GM20431 (cell line): Measurements from ENCODE around the gene ABCC3.
"Not testable (repeated sequence)": the region's sequence is repeated elsewhere in the genome, so short reads cannot be mapped to it uniquely, and the experiment has no call there.

Experiments
- in situ Hi-C: fragments of 300-500 bp; cut with MseI, MboI; formaldehyde crosslinking; loops from one replicate; pipeline ENCODE4 v1.15.0; 2020; ENCODE audit warnings: low sequenced_read_pairs; ENCODE audit not compliant: unreplicated experiment

Gene ABCC3

DNA sequence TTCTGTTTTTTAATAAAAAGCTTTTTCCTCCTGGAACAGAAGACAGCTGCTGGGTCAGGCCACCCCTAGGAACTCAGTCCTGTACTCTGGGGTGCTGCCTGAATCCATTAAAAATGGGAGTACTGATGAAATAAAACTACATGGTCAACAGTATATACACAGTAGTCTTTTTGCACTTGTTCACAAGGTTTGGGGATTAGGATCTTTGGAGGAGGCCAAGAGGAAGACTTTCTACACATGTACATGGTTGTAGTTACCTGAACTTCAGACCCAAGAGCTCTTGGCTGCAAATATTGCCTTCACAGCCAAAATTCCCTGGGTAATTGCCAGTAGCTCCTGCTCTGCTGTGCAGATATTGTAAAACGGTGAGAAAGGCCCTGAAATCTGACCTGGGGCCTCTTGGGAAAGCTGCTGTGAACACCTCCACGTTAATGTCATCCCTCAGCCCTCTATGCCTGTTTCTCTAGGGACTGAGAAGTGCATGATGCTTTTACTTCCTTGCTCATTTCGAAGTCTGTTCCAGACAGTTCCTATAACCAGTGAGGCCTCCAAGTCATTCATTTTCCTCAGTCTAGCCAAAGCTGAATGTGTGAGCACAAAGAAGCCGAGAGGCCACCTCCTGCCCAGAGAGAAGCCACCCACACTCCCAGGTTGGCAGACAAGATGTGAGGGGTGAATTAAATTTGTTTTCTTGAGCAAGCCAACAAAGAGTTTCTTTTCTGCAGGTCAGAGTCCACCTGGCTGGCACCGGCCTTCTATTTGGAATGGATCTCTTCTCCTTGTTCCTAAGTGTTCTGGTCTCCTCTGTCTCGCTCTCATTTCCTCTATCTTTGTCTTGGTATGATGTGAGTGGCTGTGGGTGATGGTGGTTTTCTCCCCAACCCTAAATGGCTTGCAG is 57.1 kb downstream of the ABCC3 start:
- in situ Hi-C loops: no loop called here

DNA sequence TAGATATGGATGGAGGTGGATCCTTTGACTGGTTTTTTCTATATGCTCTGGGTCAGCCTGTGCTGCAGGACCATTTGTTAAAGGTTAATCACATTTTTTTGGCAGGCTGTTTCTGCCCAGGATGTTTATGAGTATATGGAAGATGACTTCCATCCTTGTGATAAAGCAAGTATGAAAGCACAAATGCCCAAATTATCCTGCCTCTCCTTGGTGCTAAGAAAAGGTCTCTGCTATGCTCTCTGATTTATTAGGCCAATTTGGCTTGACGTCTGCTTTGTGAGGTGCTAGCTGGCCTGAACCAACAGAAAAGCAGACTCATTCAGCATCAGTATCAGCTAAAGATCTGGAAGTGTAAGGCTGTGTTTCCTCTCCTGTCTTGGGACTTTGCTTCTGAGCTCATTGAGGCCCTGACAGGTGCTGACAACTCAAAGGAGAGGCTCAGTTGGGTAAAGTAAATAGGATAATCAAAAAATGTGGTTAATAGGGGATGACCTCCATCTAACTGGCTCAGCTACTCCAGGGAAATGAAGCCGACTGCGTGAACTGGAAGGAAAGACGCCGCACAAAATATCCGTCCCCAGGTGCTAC is 57.9 kb downstream of the ABCC3 start:
- in situ Hi-C loops: no loop called here

DNA sequence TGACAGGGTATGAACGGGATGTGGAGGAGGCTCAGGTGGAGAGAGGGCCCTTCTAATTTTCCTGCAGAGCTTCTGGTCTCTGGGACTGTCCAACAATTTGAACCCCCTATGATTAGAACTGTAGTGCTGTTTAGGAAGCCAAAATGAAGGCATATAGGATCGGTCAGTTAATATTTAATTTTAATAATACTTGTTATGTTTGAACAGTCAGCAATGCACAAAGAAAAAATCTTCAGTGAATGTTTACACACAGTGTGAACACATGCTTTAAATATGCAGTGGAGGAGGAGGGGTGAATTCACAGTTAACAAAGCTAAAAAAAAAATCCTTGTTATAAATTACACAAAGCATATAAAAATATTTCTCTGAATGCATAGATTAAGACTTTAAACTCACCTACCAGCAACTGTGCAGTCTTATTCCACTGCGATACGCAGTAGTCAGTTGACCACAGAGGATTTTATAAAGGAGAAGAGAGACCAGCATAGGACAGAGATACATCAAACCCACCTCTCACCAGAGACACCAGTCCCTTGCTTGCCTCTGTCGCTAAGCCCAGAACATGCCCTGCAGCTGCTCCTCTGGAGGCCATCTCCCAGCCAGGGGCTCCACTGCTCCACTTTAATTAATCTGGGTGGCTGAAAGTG is 58.5 kb downstream of the ABCC3 start:
- in situ Hi-C loops: no loop called here

DNA sequence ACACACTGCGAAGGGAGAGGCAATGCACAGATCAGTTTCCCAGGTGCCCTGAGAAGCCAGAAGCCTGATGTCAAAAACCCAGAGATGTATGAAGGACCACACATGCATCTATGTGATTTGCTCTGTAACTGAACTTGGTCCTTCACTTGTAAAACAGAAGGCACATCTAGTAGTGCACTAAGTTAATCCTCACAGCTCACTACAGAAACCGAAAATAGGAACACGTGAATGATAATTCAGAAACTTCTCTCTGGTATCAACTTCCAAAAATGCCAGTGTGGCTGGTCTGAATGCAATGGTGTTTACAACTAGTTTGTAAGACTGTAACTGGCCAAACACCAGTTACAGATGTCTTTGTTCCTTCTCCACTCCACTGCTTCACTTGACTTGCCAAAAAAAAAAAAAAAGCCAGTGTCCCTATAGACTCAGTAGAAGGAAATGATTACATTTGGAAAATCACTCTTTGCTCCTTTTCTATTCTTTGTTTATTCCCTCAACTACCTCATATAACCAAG is 61.7 kb downstream of the ABCC3 start:
- in situ Hi-C loops: no loop called here

DNA sequence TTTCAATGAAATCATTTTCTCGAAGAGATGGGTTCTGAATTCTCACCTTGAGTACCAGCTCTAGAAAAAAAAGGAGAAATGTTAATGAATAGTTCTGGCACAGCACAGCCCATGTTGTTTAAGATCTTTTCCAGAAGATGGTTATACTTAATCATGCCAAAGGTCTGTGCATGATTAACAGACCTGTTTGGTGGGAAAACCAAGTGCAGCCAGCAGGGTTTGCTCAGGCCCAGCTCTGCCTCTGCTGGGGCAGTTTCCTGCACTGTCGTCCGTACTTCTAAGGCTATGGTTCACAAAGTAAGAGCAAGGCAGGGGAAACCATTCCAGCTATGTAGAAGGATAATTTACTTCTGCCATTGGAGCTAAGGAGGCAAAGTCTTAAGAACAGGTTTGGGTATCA is 62.4 kb downstream of the ABCC3 start:
- in situ Hi-C loops: no loop called here

DNA sequence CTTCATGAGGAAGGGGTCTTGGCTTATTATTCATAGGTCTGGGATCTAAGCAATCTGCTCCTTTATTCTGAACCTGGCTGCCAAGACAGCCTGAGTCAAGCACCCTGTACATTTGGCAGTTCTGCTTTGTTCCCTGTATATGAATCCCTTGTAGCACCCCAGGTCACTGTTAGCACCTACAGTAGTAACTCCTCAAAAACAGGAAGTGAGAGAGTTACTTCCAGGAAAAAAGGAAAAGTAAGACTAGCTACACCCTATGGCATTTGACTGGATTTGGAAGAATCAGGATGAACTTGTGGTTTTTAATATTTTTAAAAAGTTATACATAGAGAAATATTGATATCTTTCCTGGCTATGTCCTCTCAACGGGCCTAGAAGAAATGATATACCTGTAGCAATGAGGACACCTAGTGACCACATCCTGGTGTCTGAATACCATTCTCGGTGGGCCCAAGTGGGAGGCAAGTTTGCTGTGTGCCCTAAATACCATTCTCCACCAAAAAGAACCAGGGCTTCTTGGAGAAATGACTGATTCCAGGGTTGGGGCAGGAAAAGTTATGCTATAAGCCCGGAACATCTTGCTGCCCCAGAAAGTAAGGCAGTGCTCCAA is 63.1 kb downstream of the ABCC3 start:
- in situ Hi-C loops: no loop called here

DNA sequence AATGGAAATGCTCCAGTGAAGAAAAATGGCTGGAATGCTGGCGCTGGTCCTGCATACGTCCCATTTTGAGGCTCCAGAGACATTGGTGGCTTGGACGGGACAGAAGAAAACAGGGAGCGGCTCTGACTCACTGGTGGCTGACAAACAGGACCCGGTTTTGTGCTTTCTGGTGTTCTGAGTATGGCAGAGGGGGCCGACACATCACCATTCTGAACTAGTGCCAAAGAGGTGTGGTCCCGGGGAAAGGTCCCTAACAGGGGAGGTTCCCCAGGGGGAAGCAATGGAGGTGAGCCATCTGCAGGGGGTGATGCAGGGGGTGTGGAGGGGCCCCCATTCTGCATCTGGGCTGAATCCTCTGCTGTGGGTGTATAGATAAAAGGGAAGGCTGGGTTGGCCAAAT is 64.7 kb downstream of the ABCC3 start:
- in situ Hi-C loops: no loop called here

DNA sequence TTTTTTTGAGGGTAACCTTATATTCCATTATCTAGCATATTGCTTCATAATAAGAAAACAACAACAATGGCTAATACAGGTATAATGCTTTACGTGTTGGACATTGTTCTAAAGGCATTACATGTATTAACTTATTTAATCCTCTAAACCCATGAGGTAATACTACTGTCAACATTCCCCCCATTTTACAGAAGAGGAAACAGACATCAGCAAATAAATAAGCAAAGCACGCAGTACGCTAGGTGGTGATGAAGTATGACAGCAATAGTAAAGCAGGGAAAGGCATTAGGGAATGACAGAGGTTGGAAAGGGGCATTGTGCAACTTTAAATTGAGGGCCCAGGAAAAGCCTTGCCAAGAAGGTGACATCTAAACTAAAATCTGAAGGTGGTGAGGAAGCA is 68.5 kb downstream of the ABCC3 start:
- in situ Hi-C loops: no loop called here

DNA sequence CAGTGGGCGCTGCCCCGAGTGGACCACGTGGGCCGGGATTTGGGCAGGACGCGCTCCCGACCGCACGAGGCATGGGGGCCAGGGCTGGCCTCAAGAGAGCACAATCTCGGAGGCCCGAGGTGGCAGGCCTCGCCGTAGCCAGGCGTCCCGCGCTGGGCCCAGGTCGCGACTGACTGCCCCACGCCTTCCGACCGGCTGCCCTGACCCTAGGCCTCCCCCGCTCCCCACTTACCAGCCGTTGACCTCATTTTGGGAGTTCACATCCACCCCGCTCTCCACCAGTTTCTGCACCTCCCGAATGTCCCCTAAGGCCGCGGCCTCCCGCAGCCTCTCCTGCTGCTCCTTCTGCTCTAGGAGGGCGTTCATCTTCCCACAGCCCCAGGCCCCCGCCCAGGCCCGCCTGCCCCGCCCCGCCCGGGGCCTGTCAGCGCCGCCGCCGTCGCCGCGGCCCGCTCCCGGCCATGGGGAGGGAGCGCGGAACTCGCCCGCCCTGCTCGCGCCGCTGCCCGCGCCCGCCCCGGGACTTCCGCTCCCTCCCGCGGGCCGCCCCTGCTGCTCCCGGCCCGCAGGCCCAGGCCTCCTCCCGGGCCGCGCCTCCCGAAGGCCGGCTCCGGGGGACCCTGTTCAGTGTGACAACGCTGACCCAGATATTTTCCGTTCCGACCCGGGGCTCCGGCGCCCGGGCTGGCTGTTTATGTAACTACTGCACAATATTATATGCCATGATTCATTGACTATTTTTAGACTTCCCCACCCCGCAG is 72.8 kb downstream of the ABCC3 start, which contains the start of gene ANKRD40:
ANKRD40 (minus strand) TSS at position 626 of the 761 bp plus-strand sequence; CDS start at position 366, 260 bp downstream.
- in situ Hi-C loops: no loop called here

DNA sequence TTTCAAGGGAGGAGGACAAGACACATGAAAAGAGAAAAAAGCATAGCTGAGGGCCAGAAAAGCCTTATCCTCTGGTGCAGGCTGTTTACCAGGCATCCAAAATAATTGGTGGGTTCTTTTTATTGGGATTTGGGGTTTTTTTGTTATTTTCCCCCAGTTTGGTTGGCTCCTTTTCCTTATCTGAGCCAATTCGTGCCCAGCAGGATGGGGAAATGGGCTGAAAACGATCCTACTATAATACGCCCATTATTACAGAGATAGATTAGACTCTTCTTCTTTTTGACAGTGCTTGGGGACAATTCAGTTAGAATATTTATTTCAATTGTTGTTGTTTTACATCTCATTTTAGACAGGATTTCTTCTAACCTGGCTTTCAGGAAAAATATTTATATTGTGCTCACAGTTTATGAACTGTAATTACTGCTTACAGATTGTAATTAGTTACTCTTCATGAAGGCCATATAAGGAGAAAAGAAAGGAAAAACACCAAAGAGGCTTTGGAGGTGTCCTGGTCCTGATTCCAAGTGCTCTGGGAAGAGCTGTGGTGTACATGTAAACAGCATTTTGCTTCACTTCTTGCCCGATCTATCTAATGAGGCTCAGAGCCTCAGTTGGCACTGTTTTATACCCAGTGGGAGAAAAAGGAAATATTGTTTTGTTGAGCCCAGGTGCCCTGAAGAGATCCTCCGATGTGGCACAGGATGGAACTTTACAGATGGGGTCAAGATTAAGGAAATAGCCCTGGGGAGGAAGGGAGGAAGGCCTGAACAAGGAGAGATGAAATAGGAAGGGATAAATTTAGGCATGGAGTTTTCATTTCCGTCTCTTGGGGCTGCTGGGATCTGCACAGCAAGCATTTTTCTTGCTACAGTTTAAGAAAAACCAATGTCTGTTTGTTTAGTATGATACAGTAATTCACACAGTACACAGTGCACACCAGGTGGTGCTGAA is 73.6 kb downstream of the ABCC3 start:
- in situ Hi-C loops: no loop called here

DNA sequence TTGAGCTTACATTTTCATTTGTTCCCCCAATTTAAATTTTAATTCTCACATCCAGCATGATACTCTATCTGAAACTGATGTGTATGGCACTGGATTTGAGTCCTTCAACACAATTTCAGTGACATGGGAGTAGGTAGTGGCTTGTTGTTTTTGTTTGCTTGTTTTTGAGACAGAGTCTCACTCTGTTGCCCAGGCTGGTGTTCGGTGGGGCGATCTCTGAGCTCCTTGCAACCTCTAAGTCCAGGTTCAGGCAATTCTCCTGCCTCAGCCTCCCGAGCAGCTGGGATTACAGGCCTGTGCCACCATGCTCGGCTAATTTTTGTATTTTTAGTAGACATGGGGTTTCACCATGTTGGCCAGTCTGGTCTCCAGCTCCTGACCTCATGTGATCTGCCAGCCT is 74.4 kb downstream of the ABCC3 start:
- in situ Hi-C loops: not testable (repeated sequence)

DNA sequence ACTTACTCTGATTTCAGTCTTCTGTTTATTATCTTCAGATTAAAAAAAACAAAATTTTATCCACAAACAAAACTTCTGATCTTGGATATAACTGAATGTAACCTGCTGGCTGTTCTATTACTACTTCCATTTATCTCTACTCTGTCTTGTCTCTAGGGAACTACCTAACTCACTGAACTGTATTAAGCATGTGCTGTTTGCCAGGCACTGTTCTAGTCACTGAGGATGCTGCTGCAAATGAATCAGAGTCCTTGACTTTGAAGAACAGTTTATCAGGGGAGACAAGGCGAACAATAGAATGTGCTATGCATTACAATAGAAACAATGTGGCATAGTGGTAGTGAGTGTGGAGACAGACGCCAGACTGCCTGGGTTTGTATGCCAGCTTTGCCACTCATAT is 75.3 kb downstream of the ABCC3 start:
- in situ Hi-C loops: no loop called here

DNA sequence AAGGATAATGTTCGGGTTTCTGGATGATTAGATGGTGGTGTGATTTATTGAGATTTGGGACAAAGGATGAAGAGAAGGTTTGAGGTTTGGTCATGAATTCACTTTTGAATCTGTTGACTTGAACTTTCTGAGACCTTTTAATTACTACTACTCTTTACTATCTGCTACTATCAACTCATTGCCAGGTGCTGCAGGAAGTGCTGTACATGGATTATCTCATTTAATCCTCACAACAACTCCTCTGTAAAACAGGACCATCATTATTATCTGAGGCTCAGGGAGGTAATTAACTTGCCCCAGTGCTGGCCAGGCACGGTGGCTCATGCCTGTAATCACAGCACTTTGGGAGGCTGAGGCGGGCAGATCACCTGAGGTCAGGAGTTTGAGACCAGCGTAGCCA is 76.0 kb downstream of the ABCC3 start:
- in situ Hi-C loops: no loop called here

DNA sequence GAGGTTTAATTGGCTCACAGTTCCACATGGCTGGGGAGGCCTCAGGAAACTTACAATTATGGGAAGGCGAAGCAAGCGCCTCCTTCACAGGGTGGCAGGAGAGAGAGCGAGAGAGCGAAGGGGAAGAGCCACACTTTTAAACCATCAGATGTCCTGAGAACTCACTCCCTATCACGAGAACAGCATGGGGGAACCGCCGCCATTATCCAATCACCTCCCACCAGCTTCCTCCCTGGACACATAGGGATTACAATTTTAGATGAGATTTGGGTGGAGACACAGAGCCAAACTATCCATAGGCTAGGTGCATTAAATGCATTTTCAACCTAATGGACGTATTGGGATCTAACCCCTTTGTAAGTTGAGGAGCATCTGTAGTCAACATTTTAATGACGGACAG is 78.0 kb downstream of the ABCC3 start:
- in situ Hi-C loops: no loop called here

DNA sequence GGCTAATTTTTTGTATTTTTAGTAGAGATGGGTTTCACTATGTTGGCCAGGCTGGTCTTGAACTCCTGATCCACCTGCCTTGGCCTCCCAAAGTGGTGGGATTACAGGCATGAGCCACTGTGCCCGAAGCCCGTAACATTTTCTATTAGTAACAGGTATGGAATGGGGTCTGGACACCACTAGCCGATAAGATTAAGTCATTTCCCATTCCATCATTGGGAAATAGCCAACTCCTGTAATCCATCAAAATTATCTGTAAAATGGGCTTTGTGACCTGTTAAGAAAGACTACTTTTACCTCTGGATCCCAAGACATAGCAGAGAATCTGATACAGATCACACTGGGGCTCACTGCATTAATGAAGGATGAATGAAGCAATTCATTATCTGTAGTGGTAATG is 80.8 kb downstream of the ABCC3 start:
- in situ Hi-C loops: no loop called here

DNA sequence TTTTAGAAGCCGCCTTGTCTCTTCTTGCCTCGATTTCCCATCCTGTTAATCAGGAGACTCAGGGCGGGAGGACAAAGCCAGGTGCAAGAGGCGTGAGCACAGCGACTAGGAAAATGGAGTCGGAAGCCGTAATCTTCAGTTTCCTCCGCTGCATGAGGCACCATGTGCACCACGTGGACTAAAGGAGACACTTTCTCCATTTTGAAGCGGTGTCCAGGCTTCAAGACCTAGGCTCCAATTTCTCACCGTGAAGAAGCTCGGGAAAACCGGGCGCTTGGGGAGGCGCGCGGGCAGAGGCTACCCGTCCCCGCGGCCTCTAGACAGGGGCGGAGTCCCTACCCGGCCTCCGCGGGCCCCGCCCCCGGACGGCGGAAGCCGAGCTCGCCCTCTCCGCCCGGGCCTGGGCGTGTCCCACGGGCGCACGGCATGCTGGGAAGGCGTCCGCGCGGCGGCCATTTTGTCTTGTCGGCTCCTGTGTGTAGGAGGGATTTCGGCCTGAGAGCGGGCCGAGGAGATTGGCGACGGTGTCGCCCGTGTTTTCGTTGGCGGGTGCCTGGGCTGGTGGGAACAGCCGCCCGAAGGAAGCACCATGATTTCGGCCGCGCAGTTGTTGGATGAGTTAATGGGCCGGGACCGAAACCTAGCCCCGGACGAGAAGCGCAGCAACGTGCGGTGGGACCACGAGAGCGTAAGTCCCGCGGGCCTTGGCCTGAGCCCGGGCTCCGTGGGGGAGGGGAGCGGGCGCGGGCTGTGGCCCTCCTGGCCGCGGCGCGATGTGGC is 84.7 kb downstream of the ABCC3 start, which contains the start of gene LUC7L3:
LUC7L3 (plus strand) TSS at position 460 of the 780 bp plus-strand sequence; CDS start at position 590, 130 bp downstream.
- in situ Hi-C loops: no loop called here

DNA sequence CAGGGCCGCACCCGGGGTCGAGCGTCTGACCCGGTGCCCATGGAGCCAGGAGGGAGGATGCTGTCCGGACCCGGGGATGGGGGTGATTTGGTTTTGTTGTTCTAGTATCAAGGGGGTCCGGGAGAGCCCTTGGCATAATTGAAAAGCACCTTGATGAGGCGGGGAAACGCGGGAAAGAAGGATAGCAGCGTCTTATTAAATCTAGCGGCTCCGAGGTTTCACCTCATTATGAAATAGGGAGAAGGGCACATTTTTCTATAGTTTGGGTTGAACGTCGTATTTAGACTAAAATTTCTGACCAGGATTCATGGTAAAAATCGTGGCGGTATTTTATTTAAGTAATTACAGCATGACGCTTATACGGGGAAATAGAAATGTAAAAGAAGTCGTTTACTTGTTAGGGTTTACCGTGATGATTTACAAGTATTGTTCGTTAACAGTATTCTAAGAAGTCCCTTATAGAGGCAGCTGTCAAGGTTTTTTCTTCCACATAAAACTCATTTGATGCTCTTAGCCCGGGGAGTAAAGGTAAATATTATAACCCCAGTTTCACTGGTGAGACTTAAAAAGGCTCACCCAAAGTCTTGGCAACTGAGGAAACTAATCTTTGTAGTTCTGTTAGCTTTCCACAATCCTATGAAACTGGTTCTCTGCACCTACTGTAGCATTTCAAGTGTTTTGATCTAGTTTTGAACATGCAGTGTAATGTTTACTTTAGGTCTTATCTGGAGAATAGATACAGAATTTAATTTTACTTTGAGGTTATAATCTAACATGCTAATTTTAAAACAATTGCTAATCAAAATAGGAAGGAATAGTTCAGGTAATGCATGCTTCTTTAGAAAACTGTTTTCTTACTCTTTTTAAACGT is 85.5 kb downstream of the ABCC3 start:
- in situ Hi-C loops: no loop called here
